GM12801 (cell line): Measurements from ENCODE around the gene SERPINA4.

Experiments
- TF ChIP-seq, protein P1 (sequence below): IDR thresholded peaks from one replicate; pipeline ENCODE4 v1.5.1; 2011; ENCODE audit warnings: control low read depth; ENCODE audit not compliant: insufficient read length; ENCODE audit errors: extremely low read depth

SERPINA4 gene

GRCh38 chr14:94588311-94588710, 27.1 kb downstream of the SERPINA4 start:
- TF ChIP-seq, protein P1, sequence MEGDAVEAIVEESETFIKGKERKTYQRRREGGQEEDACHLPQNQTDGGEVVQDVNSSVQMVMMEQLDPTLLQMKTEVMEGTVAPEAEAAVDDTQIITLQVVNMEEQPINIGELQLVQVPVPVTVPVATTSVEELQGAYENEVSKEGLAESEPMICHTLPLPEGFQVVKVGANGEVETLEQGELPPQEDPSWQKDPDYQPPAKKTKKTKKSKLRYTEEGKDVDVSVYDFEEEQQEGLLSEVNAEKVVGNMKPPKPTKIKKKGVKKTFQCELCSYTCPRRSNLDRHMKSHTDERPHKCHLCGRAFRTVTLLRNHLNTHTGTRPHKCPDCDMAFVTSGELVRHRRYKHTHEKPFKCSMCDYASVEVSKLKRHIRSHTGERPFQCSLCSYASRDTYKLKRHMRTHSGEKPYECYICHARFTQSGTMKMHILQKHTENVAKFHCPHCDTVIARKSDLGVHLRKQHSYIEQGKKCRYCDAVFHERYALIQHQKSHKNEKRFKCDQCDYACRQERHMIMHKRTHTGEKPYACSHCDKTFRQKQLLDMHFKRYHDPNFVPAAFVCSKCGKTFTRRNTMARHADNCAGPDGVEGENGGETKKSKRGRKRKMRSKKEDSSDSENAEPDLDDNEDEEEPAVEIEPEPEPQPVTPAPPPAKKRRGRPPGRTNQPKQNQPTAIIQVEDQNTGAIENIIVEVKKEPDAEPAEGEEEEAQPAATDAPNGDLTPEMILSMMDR, result no peak

DNA sequence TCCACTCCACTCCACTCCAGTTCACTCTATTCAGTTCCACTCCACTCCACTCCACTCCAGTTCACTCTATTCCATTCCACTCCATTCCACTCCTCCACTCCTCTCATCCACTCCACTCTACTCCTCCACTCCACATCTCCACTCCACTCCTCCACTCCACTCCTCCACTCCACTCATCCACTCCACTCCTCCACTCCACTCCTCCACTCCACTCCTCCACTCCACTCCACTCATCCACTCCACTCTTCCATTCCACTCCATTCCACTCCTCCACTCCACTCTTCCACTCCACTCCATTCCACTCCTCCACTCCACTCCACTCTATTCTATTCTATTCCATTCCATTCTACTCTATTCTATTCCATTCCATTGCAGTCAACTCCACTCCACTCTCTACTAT, 29.8 kb downstream of the SERPINA4 start:
- TF ChIP-seq, protein P1, result no peak

- TF ChIP-seq, protein P1, result no peak
These were observed 30.6 kb downstream of the SERPINA4 start for GRCh38 chr14:94591871-94592270.

DNA sequence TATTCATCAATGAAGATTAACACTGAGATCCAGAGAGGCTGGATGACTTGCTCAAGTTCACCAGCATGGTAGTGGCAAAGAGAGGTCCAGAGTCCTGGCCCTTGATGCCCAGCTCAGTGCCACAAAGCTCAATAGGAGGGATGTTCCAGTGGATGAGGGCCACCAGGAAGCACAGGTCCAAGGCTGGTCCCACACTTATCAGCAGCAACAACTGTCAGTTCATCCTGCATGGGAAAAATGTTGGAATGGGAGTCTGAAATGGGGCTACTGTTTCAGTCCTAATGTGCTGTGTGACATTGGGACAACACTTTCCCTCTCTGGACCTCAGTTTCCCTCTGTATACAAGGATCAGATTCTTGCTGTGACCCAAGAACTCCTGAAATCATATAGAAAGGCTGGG, 31.2 kb downstream of the SERPINA4 start:
- TF ChIP-seq, protein P1, result no peak

- TF ChIP-seq, protein P1, result no peak
These were observed 32.1 kb downstream of the SERPINA4 start for GRCh38 chr14:94593376-94593748.

DNA sequence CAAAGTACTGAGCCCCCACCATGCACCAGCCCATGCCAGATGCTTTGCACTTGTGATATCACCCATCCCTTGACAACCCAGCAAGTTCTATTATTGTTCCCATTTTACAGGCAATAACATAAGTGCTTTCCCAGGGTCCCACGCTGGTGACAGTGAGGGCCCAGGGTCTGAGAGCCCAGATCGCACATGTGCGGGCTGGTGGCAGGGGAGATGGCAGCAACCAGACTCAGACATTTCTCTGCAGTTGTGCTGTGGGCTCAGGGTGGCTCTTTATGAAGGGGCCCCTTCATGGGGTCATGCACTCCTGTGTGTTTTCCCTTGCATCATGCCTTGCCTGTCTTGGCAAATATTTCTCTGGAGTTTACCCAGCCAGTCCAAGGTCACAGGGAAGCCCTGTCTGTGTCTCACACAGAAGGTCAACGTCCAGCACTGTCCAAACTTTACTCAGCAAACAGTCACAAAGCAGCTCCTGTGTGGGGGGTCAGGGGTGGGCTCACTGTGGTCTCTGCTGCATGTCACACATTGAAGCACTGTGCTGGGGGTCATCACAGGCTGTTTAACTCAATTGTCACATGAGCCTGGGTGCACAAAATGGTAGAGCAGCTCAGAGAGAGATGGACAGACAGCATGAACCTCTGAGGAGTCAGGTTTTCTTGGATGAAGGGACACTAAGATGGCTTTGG, 32.6 kb downstream of the SERPINA4 start:
- TF ChIP-seq, protein P1, result no peak

DNA sequence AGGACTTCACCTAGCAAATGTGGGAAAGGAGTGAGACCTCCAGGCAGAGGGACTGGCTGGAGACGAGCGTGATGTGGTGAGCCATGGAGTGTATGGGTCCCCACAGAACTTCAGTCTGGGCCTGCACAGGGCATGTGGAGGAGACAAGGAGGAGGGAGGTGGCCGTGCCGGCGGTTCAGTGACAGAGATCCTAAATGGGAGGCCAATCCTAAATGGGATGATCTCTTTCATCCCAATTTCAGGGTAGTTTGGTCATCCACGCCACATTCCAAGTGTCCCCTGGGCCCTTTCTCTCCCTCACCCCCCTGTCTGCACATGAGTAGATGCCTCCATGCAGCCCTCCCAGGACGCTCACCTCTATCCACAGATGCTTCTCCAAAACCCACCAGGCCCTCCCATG, 33.2 kb downstream of the SERPINA4 start:
- TF ChIP-seq, protein P1, result no peak
